Measurements from ENCODE around the gene RPAP3. TPM values are rescaled to one million over a fixed set of nuclear protein-coding genes. Genes with fewer than 3 reads are reported as not detected.

RPAP3 gene
- total RNA-seq, 2 donors from 2014 or later: 15.0 to 26.5 TPM

GRCh38 chr12:47700263-47700662 is 5.6 kb downstream of the RPAP3 start:
- H3K27me3 ChIP-seq (replicated peaks; ENCODE audit: insufficient read depth): no peaks in the 10 kb centered on the region
- H3K27ac ChIP-seq: no peak overlapping the region
- TF ChIP-seq POLR2AphosphoS5 (IDR thresholded peaks at IDR 0.05): no peak
- no peak for TF ChIP-seq POLR2A (IDR thresholded peaks at IDR 0.05)
- no peak for TF ChIP-seq CTCF (IDR thresholded peaks at IDR 0.05)
- WGBS: 99% methylated on average over 2 of the region's 2 CpGs
- DNase-seq (ENCODE audit: low spot score): no peak
- no peaks in the 10 kb centered on the region for H3K36me3 ChIP-seq
- H3K4me3 ChIP-seq: no peak overlapping the region
- intact Hi-C loops (cut with DNase I): no loop called here
- no peaks in the 10 kb centered on the region for H3K4me1 ChIP-seq (replicated peaks)
- no peaks in the 10 kb centered on the region for H3K9me3 ChIP-seq

- Histone ChIP-seq H3K27me3 (replicated peaks; ENCODE audit: insufficient read depth) (no peaks in the 10 kb centered on the region), H3K36me3 (no peaks in the 10 kb centered on the region), H3K27ac (no peak overlapping the region), H3K4me1 (replicated peaks) (no peaks in the 10 kb centered on the region), H3K4me3 (no peak overlapping the region), H3K9me3 (no peaks in the 10 kb centered on the region)
- no peak for TF ChIP-seq CTCF (IDR thresholded peaks at IDR 0.05)
- TF ChIP-seq POLR2AphosphoS5 (IDR thresholded peaks at IDR 0.05): no peak
- no peak for TF ChIP-seq POLR2A (IDR thresholded peaks at IDR 0.05)
- WGBS: 86% methylated on average over 7 of the region's 7 CpGs
- DNase-seq (ENCODE audit: low spot score): no peak
- intact Hi-C loops (cut with DNase I): no loop called here
Observed at GRCh38 chr12:47698631-47699030, 7.2 kb downstream of the RPAP3 start.

- no peaks in the 10 kb centered on the region for H3K27me3 ChIP-seq (replicated peaks; ENCODE audit: insufficient read depth)
- H3K36me3 ChIP-seq: no peaks in the 10 kb centered on the region
- no peak for DNase-seq (ENCODE audit: low spot score)
- no peaks in the 10 kb centered on the region for H3K4me1 ChIP-seq (replicated peaks)
- H3K4me3 ChIP-seq: no peak overlapping the region
- 82% methylated on average over 4 of the region's 4 CpGs for WGBS
- no peak overlapping the region for H3K27ac ChIP-seq
- intact Hi-C loops (cut with DNase I): no loop called here
- H3K9me3 ChIP-seq: no peaks in the 10 kb centered on the region
- TF ChIP-seq POLR2A (IDR thresholded peaks at IDR 0.05): no peak
- no peak for TF ChIP-seq POLR2AphosphoS5 (IDR thresholded peaks at IDR 0.05)
Observed at GRCh38 chr12:47698055-47698454, 7.8 kb downstream of the RPAP3 start.

- no peak for DNase-seq (ENCODE audit: low spot score)
- 97% methylated on average over 2 of the region's 2 CpGs for WGBS
- TF ChIP-seq POLR2AphosphoS5 (IDR thresholded peaks at IDR 0.05) (no peak), POLR2A (IDR thresholded peaks at IDR 0.05) (no peak), CTCF (IDR thresholded peaks at IDR 0.05) (no peak)
- H3K9me3 ChIP-seq: no peaks in the 10 kb centered on the region
- no peak overlapping the region for H3K27ac ChIP-seq
- no peak overlapping the region for H3K4me3 ChIP-seq
- H3K36me3 ChIP-seq: no peaks in the 10 kb centered on the region
- H3K4me1 ChIP-seq (replicated peaks): no peaks in the 10 kb centered on the region
- no peaks in the 10 kb centered on the region for H3K27me3 ChIP-seq (replicated peaks; ENCODE audit: insufficient read depth)
- intact Hi-C loops (cut with DNase I): loop anchor here (5.0 kb wide), 1 partner anchor 657 kb away; no protein-coding TSS in a partner anchor
Observed at GRCh38 chr12:47689215-47689614, 16.6 kb downstream of the RPAP3 start.

- H3K36me3 ChIP-seq: no peaks in the 10 kb centered on the region
- no peaks in the 10 kb centered on the region for H3K9me3 ChIP-seq
- intact Hi-C loops (cut with DNase I): loop anchor here (5.0 kb wide), 1 partner anchor 655 kb away; no protein-coding TSS in a partner anchor
- no peak for TF ChIP-seq CTCF (IDR thresholded peaks at IDR 0.05)
- H3K27me3 ChIP-seq (replicated peaks; ENCODE audit: insufficient read depth): no peaks in the 10 kb centered on the region
- H3K4me3 ChIP-seq: no peak overlapping the region
- no peaks in the 10 kb centered on the region for H3K4me1 ChIP-seq (replicated peaks)
- no peak overlapping the region for H3K27ac ChIP-seq
- no peak for DNase-seq (ENCODE audit: low spot score)
- 76% methylated on average over 3 of the region's 3 CpGs for WGBS
Observed at GRCh38 chr12:47687636-47688035, 18.2 kb downstream of the RPAP3 start.
